Stomach (tissue), 9 donors: ENCODE data around the gene JAKMIP1. TPM values are rescaled to one million over a fixed set of nuclear protein-coding genes. Genes with fewer than 3 reads are reported as not detected.

Experiments
- DNase-seq, 2 donors: peaks; one replicate each; pipeline versions ENCODE4 v3.0.0 to v3.0.0-alpha.2; 2013 to 2019
- H3K27ac ChIP-seq, 5 donors: fragments of 200-600 bp in 4 of 5; sonication (generic) in 4 of 5; one replicate each; pipeline ENCODE4 v1.5.1; 2013 to 2019; ENCODE audit warnings: mild to moderate bottlenecking in 1 of 5, moderate library complexity in 1 of 5
- H3K27me3 ChIP-seq, 3 donors: fragments of 200-600 bp; sonication (generic); one replicate each; pipeline ENCODE4 v1.5.1; 2017 to 2019; ENCODE audit warnings: mixed run types in 1 of 3
- H3K36me3 ChIP-seq, 4 donors: fragments of 200-600 bp; sonication (generic); 1 replicate in 3 of 4; 2 replicates in 1 of 4; pipeline ENCODE4 v1.5.1; 2016 to 2019
- H3K4me1 ChIP-seq, 4 donors: fragments of 200-600 bp; sonication (generic); one replicate each; pipeline ENCODE4 v1.5.1; 2016 to 2019
- H3K4me3 ChIP-seq, 4 donors: fragments of 200-600 bp; sonication (generic) in 3 of 4; one replicate each; pipeline ENCODE4 v1.5.1; 2016 to 2019; ENCODE audit warnings: mild to moderate bottlenecking in 1 of 4
- H3K9me3 ChIP-seq, 4 donors: fragments of 200-600 bp; sonication (generic); one replicate each; pipeline ENCODE4 v1.5.1; 2016 to 2019
- EP300 ChIP-seq: sonication (generic); formaldehyde crosslinking; IDR thresholded peaks from one replicate; pipeline ENCODE4 v1.6.1; 2017; ENCODE audit warnings: antibody characterized with exemption
- POLR2A ChIP-seq, 4 donors: fragments of 450-650 bp; IDR thresholded peaks; one replicate each; pipeline ENCODE4 v1.6.1; 2016; ENCODE audit warnings: antibody characterized with exemption in 4 of 4, control low read depth in 2 of 4, mild to moderate bottlenecking in 1 of 4, moderate library complexity in 1 of 4
- POLR2AphosphoS5 ChIP-seq, 3 donors: sonication (generic); formaldehyde crosslinking; IDR thresholded peaks; one replicate each; pipeline ENCODE4 v1.6.1; 2016; ENCODE audit warnings: antibody characterized with exemption in 3 of 3
- WGBS, 5 donors: extraction: QIAGEN DNeasy Blood & Tissue Kit in 3 of 5; methylation state at CpG; one replicate each; pipeline versions ENCODE4 v1.1.5 to v1.1.7; 2013 to 2018; 5-methylcytosine and 5-hydroxymethylcytosine counted together
- intact Hi-C: fragments of 100-400 bp; cut with DNase I; formaldehyde crosslinking; loops from one replicate; pipeline ENCODE4 v1.15.1; 2023; ENCODE audit warnings: low total_unique reads
- polyA plus RNA-seq, 3 donors: library from polyadenylated mRNA; stranded (reverse); fragments of 200-250 nt; gene quantifications; one replicate each; pipeline ENCODE4 v1.2.3, GENCODE V29; 2013
- total RNA-seq, 5 donors: library from RNA; depleted of rRNA; stranded (reverse); fragments of >200 nt; gene quantifications; one replicate each; pipeline versions ENCODE4 v1.1.0 to v1.2.3, GENCODE V29; 2014 to 2016
- TF ChIP-seq, protein P1 (sequence below), 7 experiments: fragments of 450-650 bp in 4 of 7; fragments of 200-600 bp in 3 of 7; sonication (generic) in 3 of 7; IDR thresholded peaks; one replicate each; pipeline ENCODE4 v1.5.1; 2016 to 2019; ENCODE audit warnings: antibody characterized with exemption in 7 of 7, control low read depth in 2 of 7, mild to moderate bottlenecking in 1 of 7
- donor health status: healthy with polysubstance abuse.
- donor health status: Bipolar disorder and iron deficiency.
- donor health status: healthy.

JAKMIP1 gene
- total and polyA plus RNA-seq, 8 donors, result 0.18 to 10.3 (median 0.54) TPM; not detected in 2

DNA sequence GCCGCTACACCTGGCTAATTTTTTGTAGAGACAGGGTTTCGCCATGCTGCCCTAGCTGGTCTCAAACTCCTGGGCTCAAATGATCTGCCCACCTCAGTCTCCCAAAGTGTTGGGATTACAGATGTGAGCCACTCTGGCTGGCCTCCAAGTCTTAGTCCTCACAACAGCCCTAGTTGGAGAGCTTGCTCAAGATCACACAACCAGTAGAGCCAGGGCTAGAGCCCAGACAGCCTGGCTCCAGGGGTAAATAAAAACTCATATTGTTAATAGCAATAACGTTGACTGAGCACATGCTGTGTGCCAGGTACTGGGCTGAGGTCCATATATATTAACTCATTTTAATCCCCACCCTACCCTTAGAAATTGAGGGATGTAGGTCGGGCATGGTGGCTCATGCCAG lies 7.3 kb upstream of the JAKMIP1 start:
- 66 to 75% (median 71%) methylated on average over 4 of the region's 4 CpGs for WGBS, 5 donors
- DNase-seq, result peak in 1 of 2 donors; percentile 10

DNA sequence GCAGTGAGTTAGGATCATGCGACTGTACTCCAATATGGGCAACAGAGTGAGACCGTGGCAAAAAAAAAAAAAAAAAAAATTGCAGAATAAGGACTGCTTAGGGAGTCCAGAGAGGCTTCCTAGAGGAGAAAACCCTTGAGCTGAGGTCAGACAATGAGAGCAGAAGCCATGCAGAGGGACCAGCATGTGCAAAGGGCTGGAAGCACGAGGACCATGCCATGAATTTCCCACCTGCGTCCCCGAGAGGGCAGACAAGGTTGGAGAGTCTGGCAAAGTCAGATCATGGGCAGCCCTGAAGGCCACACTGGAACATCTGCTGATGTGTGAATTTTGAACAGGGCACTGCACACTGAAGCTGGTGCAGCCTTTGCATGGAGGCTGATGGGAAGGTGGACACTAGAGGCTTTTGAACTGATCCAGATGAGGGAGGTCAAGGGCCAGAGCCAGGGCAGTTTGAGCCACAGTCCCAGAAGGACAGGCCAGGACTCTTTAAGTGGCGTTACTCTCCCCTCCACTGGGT lies 6.5 kb upstream of the JAKMIP1 start:
- Histone ChIP-seq H3K27ac (no peak overlapping the region), H3K4me1 (no peaks in the 10 kb centered on the region), H3K36me3 (no peaks in the 10 kb centered on the region), H3K27me3 (peaks cover 0 to 22% (median 0%) of the 10 kb centered on the region in 3 donors), H3K9me3 (peaks cover 0 to 1% (median under 1%) of the 10 kb centered on the region in 4 donors), H3K4me3 (no peak overlapping the region)
- DNase-seq, result peak in 1 of 2 donors; percentile 10
- intact Hi-C loops, result no loop called here
- TF ChIP-seq, protein P1, sequence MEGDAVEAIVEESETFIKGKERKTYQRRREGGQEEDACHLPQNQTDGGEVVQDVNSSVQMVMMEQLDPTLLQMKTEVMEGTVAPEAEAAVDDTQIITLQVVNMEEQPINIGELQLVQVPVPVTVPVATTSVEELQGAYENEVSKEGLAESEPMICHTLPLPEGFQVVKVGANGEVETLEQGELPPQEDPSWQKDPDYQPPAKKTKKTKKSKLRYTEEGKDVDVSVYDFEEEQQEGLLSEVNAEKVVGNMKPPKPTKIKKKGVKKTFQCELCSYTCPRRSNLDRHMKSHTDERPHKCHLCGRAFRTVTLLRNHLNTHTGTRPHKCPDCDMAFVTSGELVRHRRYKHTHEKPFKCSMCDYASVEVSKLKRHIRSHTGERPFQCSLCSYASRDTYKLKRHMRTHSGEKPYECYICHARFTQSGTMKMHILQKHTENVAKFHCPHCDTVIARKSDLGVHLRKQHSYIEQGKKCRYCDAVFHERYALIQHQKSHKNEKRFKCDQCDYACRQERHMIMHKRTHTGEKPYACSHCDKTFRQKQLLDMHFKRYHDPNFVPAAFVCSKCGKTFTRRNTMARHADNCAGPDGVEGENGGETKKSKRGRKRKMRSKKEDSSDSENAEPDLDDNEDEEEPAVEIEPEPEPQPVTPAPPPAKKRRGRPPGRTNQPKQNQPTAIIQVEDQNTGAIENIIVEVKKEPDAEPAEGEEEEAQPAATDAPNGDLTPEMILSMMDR (IDR thresholded peaks at IDR 0.05), result no peak
- TF ChIP-seq EP300, result no peak
- no peak for TF ChIP-seq POLR2AphosphoS5 (IDR thresholded peaks at IDR 0.05)
- TF ChIP-seq POLR2A (IDR thresholded peaks at IDR 0.05), result no peak
- 73 to 87% (median 81%) methylated on average over 5 to 6 of the region's 6 CpGs for WGBS, 5 donors

More for the DNA sequence above, 7.3 kb upstream of the JAKMIP1 start:
- no peaks in the 10 kb centered on the region for H3K9me3 ChIP-seq
- H3K27ac ChIP-seq, result no peak overlapping the region
- intact Hi-C loops, result no loop called here
- TF ChIP-seq, protein P1 (IDR thresholded peaks at IDR 0.05), result no peak
- TF ChIP-seq POLR2AphosphoS5 (IDR thresholded peaks at IDR 0.05) (no peak), EP300 (no peak), POLR2A (IDR thresholded peaks at IDR 0.05) (no peak)
- no peaks in the 10 kb centered on the region for H3K4me1 ChIP-seq
- no peak overlapping the region for H3K4me3 ChIP-seq
- H3K36me3 ChIP-seq, result no peaks in the 10 kb centered on the region
- peaks cover 0 to 22% (median 0%) of the 10 kb centered on the region in 3 donors for H3K27me3 ChIP-seq

DNA sequence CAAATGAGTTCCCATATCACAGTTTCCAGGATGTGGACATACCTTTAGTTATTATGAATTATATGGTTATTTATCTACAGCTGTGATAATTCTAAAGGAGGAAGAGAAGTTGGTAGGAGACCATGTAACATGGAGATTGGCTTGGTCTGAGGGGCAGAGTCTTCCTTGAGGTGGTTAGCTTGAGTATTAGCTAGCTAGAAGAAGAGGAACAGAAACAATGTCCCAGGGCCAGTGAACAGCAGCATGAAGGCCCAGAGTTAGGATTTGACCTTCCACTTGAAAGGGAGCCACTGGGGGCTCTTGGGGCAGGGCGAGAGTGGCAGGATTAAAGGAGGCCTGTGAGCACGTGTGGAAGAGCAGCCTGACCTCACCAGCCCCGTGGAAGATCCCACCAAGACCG lies 5.6 kb upstream of the JAKMIP1 start:
- H3K36me3 ChIP-seq, result no peaks in the 10 kb centered on the region
- intact Hi-C loops, result no loop called here
- no peak overlapping the region for H3K27ac ChIP-seq
- TF ChIP-seq, protein P1 (IDR thresholded peaks at IDR 0.05), result no peak
- no peak for TF ChIP-seq POLR2A (IDR thresholded peaks at IDR 0.05)
- no peak for DNase-seq
- peaks cover 0 to 4% (median 1%) of the 10 kb centered on the region in 4 donors for H3K4me1 ChIP-seq
- WGBS, 5 donors, result 72 to 83% (median 74%) methylated on average over 4 of the region's 4 CpGs
- peaks cover 0 to 9% (median 8%) of the 10 kb centered on the region in 4 donors for H3K9me3 ChIP-seq
- peaks cover 0 to 31% (median 3%) of the 10 kb centered on the region in 3 donors for H3K27me3 ChIP-seq
- no peak overlapping the region for H3K4me3 ChIP-seq

DNA sequence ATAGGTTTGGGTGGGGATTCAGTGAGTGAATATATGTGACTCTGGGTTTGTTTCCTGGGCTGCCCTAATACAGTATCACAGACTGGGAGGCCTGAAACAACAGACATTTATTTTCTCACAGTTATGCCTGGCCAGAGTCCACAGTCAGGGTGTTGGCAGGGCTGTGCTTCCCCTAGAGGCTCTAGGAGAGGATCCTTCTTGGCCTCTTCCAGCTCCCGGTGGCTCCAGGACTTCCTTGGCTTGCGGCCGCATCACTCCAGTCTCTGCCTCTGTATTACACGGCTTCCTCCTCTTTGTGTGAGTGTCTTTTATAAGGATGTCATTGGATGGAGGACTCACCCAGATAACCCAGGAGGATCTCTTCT lies 5.2 kb upstream of the JAKMIP1 start:
- Histone ChIP-seq H3K27me3 (peaks cover 0 to 35% (median 7%) of the 10 kb centered on the region in 3 donors), H3K27ac (no peak overlapping the region), H3K4me3 (no peak overlapping the region), H3K4me1 (peaks cover 3 to 8% (median 5%) of the 10 kb centered on the region in 4 donors), H3K9me3 (peaks cover 0 to 9% (median 8%) of the 10 kb centered on the region in 4 donors), H3K36me3 (no peaks in the 10 kb centered on the region)
- no peak for TF ChIP-seq EP300
- TF ChIP-seq POLR2A (IDR thresholded peaks at IDR 0.05), result no peak
- TF ChIP-seq, protein P1 (IDR thresholded peaks at IDR 0.05), result no peak
- TF ChIP-seq POLR2AphosphoS5 (IDR thresholded peaks at IDR 0.05), result no peak
- 74 to 88% (median 82%) methylated on average over 4 of the region's 4 CpGs for whole genome bisulfite sequencing, 5 donors
- intact Hi-C loops, result no loop called here
- DNase-seq, result peak in 1 of 2 donors; percentile 4
